Peyer's patch (tissue), 4 donors: Measurements from ENCODE around the gene SEPHS2. TPM values are rescaled to one million over a fixed set of nuclear protein-coding genes. Genes with fewer than 3 reads are reported as not detected.
A peak's percentile ranks its signal among the peaks of the same experiment; 100 is the strongest.
"Not testable (repeated sequence)": the region's sequence is repeated elsewhere in the genome, so short reads cannot be mapped to it uniquely, and the experiment has no call there.

Source experiments
- DNase-seq, 3 donors: peaks; one replicate each; pipeline ENCODE4 v3.0.0-alpha.2; 2017 to 2019
- H3K27ac ChIP-seq, 4 donors: fragments of 200-600 bp; sonication (generic); one replicate each; pipeline ENCODE4 v1.5.1; 2016 to 2019
- H3K27me3 ChIP-seq, 2 donors: fragments of 200-600 bp; sonication (generic); one replicate each; pipeline ENCODE4 v1.5.1; 2019
- H3K36me3 ChIP-seq, 3 donors: fragments of 200-600 bp; sonication (generic); one replicate each; pipeline ENCODE4 v1.5.1; 2016 to 2019
- H3K4me1 ChIP-seq, 4 donors: fragments of 200-600 bp; sonication (generic); one replicate each; pipeline ENCODE4 v1.5.1; 2016 to 2019
- H3K4me3 ChIP-seq, 4 donors: fragments of 200-600 bp; sonication (generic); 1 replicate in 3 of 4; 2 replicates in 1 of 4; pipeline ENCODE4 v1.5.1; 2016 to 2019; ENCODE audit warnings: mild to moderate bottlenecking in 1 of 4
- H3K9me3 ChIP-seq, 4 donors: fragments of 200-600 bp; sonication (generic); one replicate each; pipeline ENCODE4 v1.5.1; 2016 to 2019; ENCODE audit warnings: mild to moderate bottlenecking in 1 of 4
- POLR2A ChIP-seq, 2 donors: fragments of 450-650 bp; IDR thresholded peaks; one replicate each; pipeline ENCODE4 v1.5.1; 2017; ENCODE audit warnings: antibody characterized with exemption in 2 of 2, mild to moderate bottlenecking in 2 of 2, moderate library complexity in 2 of 2
- total RNA-seq, 4 donors: library from RNA; depleted of rRNA; stranded (reverse); fragments of >200 nt; gene quantifications; one replicate each; pipeline ENCODE4 v1.1.0, GENCODE V29; 2016
- TF ChIP-seq, protein P1 (sequence below), 6 experiments: fragments of 450-650 bp in 4 of 6; fragments of 200-600 bp in 2 of 6; sonication (generic) in 1 of 6; IDR thresholded peaks; one replicate each; pipeline ENCODE4 v1.5.1; 2017 to 2019; ENCODE audit warnings: antibody characterized with exemption in 6 of 6, mild to moderate bottlenecking in 3 of 6, moderate library complexity in 1 of 6

The SEPHS2 gene
- total RNA-seq, 4 donors from 2014 or later, result 47.9 to 130 (median 106) TPM

DNA sequence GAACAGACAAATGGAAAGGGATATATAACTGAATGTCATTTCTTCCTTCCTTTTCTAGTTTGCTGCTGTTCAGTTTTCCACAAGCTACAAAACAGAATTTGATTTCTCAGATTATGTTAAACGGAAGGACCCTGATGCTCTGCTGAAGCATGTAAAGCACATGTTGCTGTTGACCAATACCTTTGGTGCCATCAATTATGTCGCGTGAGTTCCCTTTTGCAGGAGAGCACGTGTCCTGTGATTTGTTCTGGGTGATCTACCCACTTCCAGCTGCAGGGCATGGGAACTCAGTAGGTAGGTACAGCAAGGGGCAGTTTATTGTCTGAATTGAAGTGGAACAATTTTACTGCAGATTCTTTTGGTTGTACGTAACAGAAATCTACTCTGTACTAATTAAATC lies 35.7 kb upstream of the SEPHS2 start:
- no peaks in the 10 kb centered on the region for H3K9me3 ChIP-seq
- H3K27me3 ChIP-seq, result no peaks in the 10 kb centered on the region
- no peak for TF ChIP-seq POLR2A (IDR thresholded peaks at IDR 0.05)
- TF ChIP-seq, protein P1, sequence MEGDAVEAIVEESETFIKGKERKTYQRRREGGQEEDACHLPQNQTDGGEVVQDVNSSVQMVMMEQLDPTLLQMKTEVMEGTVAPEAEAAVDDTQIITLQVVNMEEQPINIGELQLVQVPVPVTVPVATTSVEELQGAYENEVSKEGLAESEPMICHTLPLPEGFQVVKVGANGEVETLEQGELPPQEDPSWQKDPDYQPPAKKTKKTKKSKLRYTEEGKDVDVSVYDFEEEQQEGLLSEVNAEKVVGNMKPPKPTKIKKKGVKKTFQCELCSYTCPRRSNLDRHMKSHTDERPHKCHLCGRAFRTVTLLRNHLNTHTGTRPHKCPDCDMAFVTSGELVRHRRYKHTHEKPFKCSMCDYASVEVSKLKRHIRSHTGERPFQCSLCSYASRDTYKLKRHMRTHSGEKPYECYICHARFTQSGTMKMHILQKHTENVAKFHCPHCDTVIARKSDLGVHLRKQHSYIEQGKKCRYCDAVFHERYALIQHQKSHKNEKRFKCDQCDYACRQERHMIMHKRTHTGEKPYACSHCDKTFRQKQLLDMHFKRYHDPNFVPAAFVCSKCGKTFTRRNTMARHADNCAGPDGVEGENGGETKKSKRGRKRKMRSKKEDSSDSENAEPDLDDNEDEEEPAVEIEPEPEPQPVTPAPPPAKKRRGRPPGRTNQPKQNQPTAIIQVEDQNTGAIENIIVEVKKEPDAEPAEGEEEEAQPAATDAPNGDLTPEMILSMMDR (IDR thresholded peaks at IDR 0.05), result no peak
- no peak overlapping the region for H3K27ac ChIP-seq
- no peak for DNase-seq
- no peak overlapping the region for H3K4me3 ChIP-seq
- H3K4me1 ChIP-seq, result no peaks in the 10 kb centered on the region
- no peaks in the 10 kb centered on the region for H3K36me3 ChIP-seq

DNA sequence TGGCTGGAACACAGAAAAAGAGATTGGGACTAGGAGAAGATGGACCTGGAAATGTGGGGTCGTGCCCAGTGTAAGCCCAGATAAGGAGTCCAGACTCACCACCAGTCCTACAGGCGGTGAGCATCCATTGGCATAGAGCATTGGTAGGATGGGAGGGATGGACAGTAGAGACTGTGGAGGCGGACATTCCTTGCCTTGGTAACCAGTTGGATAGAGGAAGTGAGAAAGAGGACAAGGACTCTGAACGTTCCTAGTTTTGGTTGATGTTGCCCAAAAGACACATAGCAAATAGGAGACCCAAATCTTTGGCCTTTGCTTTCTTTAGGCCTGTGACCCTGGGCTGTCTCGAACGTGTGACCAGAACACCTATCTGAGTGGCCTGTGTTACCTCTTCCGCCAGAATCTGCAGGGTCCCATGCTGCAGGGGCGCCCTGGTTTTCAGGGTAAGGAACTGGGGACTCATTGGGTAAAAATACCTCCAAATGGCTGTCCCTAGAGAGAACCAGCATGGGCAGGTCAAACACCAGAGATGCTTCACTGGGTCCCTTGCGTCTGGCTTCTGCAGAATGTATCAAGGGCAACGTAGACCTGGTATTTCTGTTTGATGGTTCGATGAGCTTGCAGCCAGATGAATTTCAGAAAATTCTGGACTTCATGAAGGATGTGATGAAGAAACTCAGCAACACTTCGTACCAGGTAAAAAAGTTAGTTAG lies 33.2 kb upstream of the SEPHS2 start:
- Histone ChIP-seq H3K4me3 (no peak overlapping the region), H3K36me3 (no peaks in the 10 kb centered on the region), H3K9me3 (no peaks in the 10 kb centered on the region), H3K27me3 (no peaks in the 10 kb centered on the region), H3K27ac (no peak overlapping the region), H3K4me1 (no peaks in the 10 kb centered on the region)
- TF ChIP-seq, protein P1 (IDR thresholded peaks at IDR 0.05), result no peak
- DNase-seq, result no peak

DNA sequence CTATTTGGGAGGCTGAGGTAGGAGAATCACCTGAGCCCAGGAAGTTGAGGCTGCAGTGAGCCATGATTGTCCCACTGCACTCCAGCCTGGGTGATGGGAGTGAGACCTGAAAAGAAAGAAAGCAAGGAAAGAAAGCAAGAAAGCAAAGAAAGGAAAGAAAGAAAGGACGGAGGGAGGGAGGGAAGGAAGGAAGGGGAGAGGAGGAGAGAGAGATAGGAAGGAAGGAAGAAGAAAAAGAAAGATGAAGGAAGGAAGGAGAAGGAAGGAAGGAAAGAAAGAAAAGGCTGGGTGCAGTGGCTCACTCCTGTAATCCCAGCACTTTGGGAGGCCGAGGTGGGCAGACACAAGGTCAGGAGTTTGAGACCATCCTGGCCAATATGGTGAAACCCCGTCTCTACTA lies 32.1 kb upstream of the SEPHS2 start:
- H3K4me3 ChIP-seq, H3K27me3 ChIP-seq, H3K27ac ChIP-seq, H3K4me1 ChIP-seq, DNase-seq, H3K36me3 ChIP-seq, H3K9me3 ChIP-seq: not testable (repeated sequence)

DNA sequence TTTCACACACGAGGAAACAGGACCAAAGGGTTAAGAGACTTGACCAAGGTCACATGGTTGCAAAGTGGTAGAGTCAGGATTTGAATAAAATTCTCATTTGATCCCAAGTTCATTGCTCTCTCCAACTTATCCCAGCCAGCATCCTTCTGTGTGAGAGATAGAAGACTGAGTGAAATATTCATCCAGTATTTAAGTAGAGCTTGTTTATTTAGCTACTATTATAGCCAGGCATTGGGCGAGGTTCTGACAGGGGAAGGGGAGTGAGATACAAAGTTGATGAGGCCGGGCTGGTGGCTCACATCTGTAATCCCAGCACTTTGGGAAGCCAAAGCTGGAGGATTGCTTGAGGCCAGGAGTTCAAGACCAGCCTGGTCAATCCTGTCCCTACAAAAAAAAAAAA lies 31.3 kb upstream of the SEPHS2 start:
- no peaks in the 10 kb centered on the region for H3K27me3 ChIP-seq
- H3K4me1 ChIP-seq, result no peaks in the 10 kb centered on the region
- H3K4me3 ChIP-seq, result no peak overlapping the region
- TF ChIP-seq, protein P1 (IDR thresholded peaks at IDR 0.05), result no peak
- no peak for TF ChIP-seq POLR2A (IDR thresholded peaks at IDR 0.05)
- no peak for DNase-seq
- no peaks in the 10 kb centered on the region for H3K36me3 ChIP-seq
- H3K9me3 ChIP-seq, result no peaks in the 10 kb centered on the region
- H3K27ac ChIP-seq, result no peak overlapping the region

DNA sequence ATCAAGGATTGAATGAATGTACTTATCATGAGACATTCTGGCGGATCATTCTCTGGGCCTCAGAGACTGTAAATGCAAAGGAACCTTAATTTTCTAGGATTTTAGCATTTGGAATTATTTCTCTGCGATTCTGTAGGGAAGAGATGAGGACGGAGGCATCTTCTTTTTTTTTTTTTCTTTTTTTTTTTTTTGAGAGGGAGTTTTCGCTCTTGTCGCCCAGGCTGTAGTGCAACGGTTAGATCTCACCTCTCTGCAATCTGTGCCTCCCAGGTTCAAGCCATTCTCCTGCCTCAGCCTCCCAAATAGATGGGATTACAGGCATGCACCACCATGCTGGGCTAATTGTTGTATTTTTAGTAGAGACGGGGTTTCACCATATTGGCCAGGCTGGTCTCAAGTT lies 29.0 kb upstream of the SEPHS2 start:
- Histone ChIP-seq H3K36me3 (no peaks in the 10 kb centered on the region), H3K4me3 (peak overlapping the region in 2 of 4 donors; percentile 44), H3K27me3 (no peaks in the 10 kb centered on the region), H3K9me3 (no peaks in the 10 kb centered on the region), H3K27ac (peak overlapping the region in 1 of 4 donors; percentile 86), H3K4me1 (peaks cover 0 to 11% (median 3%) of the 10 kb centered on the region in 4 donors)
- TF ChIP-seq POLR2A (IDR thresholded peaks at IDR 0.05), result no peak
- TF ChIP-seq, protein P1 (IDR thresholded peaks at IDR 0.05), result no peak
- no peak for DNase-seq

DNA sequence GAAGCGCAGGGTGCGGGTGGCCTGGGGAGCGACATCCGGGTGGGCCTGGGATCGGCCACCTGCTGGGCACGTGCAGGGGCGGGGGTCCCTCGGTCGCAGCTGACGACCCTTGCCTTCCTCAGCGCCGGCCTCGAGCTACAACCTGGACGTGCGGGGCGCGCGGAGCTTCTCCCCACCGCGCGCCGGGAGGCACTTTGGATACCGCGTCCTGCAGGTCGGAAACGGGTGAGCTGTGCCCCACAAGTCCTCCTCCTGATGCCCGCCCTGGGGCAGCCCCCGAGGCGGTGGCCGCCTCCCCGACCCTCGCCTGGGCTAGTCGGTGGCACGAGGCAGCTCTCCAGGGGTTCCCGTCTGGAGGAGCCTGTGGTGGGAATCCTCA lies 28.4 kb upstream of the SEPHS2 start:
- Histone ChIP-seq H3K4me3 (peak overlapping the region; percentile 22 to 44 (median 42)), H3K4me1 (peaks cover 0 to 11% (median 3%) of the 10 kb centered on the region in 4 donors), H3K27ac (peak overlapping the region; percentile 38 to 86 (median 67)), H3K27me3 (no peaks in the 10 kb centered on the region), H3K36me3 (no peaks in the 10 kb centered on the region), H3K9me3 (no peaks in the 10 kb centered on the region)
- TF ChIP-seq, protein P1 (IDR thresholded peaks at IDR 0.05), result no peak
- TF ChIP-seq POLR2A (IDR thresholded peaks at IDR 0.05), result no peak
- no peak for DNase-seq
